Liver (tissue), 9 donors: ENCODE data around the gene NEIL3. TPM values are rescaled to one million over a fixed set of nuclear protein-coding genes. Genes with fewer than 3 reads are reported as not detected.

Source experiments
- DNase-seq: peaks from one replicate; pipeline ENCODE4 v3.0.0-alpha.2; 2017; ENCODE audit warnings: low spot score
- H3K27ac ChIP-seq, 2 donors: one replicate each; pipeline ENCODE4 v1.7.0; 2013; ENCODE audit warnings: inconsistent platforms in 2 of 2, low read length in 2 of 2, control low read depth in 1 of 2, low read depth in 1 of 2, mild to moderate bottlenecking in 1 of 2
- H3K27me3 ChIP-seq, 4 donors: one replicate each; pipeline versions ENCODE4 v1.6.1 to v1.7.0; 2013; ENCODE audit warnings: low read length in 3 of 4, inconsistent platforms in 1 of 4, mild to moderate bottlenecking in 1 of 4, moderate library complexity in 1 of 4; ENCODE audit not compliant: control insufficient read depth in 4 of 4, insufficient read depth in 4 of 4
- H3K36me3 ChIP-seq, 4 donors: one replicate each; pipeline versions ENCODE4 v1.6.1 to v1.7.0; 2013; ENCODE audit warnings: low read length in 3 of 4, mild to moderate bottlenecking in 3 of 4, low read depth in 1 of 4, moderate library complexity in 1 of 4; ENCODE audit not compliant: control insufficient read depth in 4 of 4, insufficient read depth in 3 of 4
- H3K4me1 ChIP-seq, 4 donors: one replicate each; pipeline versions ENCODE4 v1.6.1 to v1.7.0; 2013; ENCODE audit warnings: low read length in 3 of 4, mild to moderate bottlenecking in 3 of 4, moderate library complexity in 1 of 4; ENCODE audit not compliant: control insufficient read depth in 4 of 4, insufficient read depth in 4 of 4
- H3K4me3 ChIP-seq, 3 donors: one replicate each; pipeline versions ENCODE4 v1.6.1 to v1.7.0; 2013; ENCODE audit warnings: low read length in 3 of 3, control low read depth in 1 of 3, low read depth in 1 of 3, mild to moderate bottlenecking in 1 of 3
- H3K9ac ChIP-seq, 2 donors: one replicate each; pipeline ENCODE4 v1.7.0; 2013; ENCODE audit warnings: low read length in 2 of 2, mild to moderate bottlenecking in 2 of 2, moderate library complexity in 2 of 2, control low read depth in 1 of 2, low read depth in 1 of 2
- H3K9me3 ChIP-seq, 4 donors: one replicate each; pipeline versions ENCODE4 v1.6.1 to v1.7.0; 2013; ENCODE audit warnings: low read length in 3 of 4; ENCODE audit not compliant: control insufficient read depth in 4 of 4
- EGR1 ChIP-seq, 2 donors: IDR thresholded peaks; 2 replicates each; pipeline ENCODE4 v1.6.1; 2016 to 2018; ENCODE audit warnings: antibody characterized with exemption in 2 of 2, low read depth in 2 of 2
- FOXA1 ChIP-seq: IDR thresholded peaks from 2 replicates; pipeline ENCODE4 v1.6.1; 2016; ENCODE audit warnings: antibody characterized with exemption
- FOXA2 ChIP-seq: IDR thresholded peaks from 2 replicates; pipeline ENCODE4 v1.6.1; 2016; ENCODE audit warnings: antibody characterized with exemption
- GABPA ChIP-seq, 2 donors: IDR thresholded peaks in 1 of 2; conservative IDR thresholded peaks in 1 of 2; 2 replicates each; pipeline ENCODE4 v1.6.1; 2016; ENCODE audit warnings: antibody characterized with exemption in 2 of 2, mild to moderate bottlenecking in 1 of 2, moderate library complexity in 1 of 2
- HNF4A ChIP-seq, 2 donors: conservative IDR thresholded peaks; 2 replicates each; pipeline ENCODE4 v1.6.1; 2016; ENCODE audit warnings: antibody characterized with exemption in 2 of 2, mild to moderate bottlenecking in 2 of 2
- HNF4G ChIP-seq: IDR thresholded peaks from 2 replicates; pipeline ENCODE4 v1.6.1; 2016; ENCODE audit warnings: antibody characterized with exemption
- JUND ChIP-seq, 2 donors: IDR thresholded peaks; 2 replicates each; pipeline ENCODE4 v1.6.1; 2016; ENCODE audit warnings: antibody characterized with exemption in 2 of 2
- NR2F2 ChIP-seq: IDR thresholded peaks from 2 replicates; pipeline ENCODE4 v1.6.1; 2016; ENCODE audit warnings: antibody characterized with exemption
- RAD21 ChIP-seq, 2 donors: IDR thresholded peaks; 2 replicates each; pipeline ENCODE4 v1.6.1; 2016; ENCODE audit warnings: antibody characterized with exemption in 2 of 2, mild to moderate bottlenecking in 2 of 2
- RXRA ChIP-seq, 2 donors: IDR thresholded peaks; 2 replicates each; pipeline ENCODE4 v1.6.1; 2017 to 2018; ENCODE audit warnings: antibody characterized with exemption in 2 of 2, mild to moderate bottlenecking in 1 of 2
- SP1 ChIP-seq: IDR thresholded peaks from 2 replicates; pipeline ENCODE4 v1.6.1; 2018; ENCODE audit warnings: antibody characterized with exemption, mild to moderate bottlenecking
- TAF1 ChIP-seq: conservative IDR thresholded peaks from 2 replicates; pipeline ENCODE4 v1.6.1; 2016; ENCODE audit warnings: antibody characterized with exemption, mild to moderate bottlenecking
- YY1 ChIP-seq: IDR thresholded peaks from 2 replicates; pipeline ENCODE4 v1.6.1; 2016; ENCODE audit warnings: antibody characterized with exemption, mild to moderate bottlenecking
- WGBS: extraction: QIAGEN DNeasy Blood & Tissue Kit; methylation state at CpG from one replicate; pipeline ENCODE4 v1.1.7; 2013; 5-methylcytosine and 5-hydroxymethylcytosine counted together
- polyA plus RNA-seq, 2 donors: library from polyadenylated mRNA; stranded (reverse) in 1 of 2; unstranded in 1 of 2; fragments of 200-250 nt in 1 of 2; fragments of >200 nt in 1 of 2; fragmentation: Nextera tagmentation in 1 of 2; extraction: Ambion mirVana in 1 of 2; gene quantifications; one replicate each; pipeline versions ENCODE4 v1.2.1 to v1.2.3, GENCODE V29; 2013 to 2015
- total RNA-seq, 2 donors: library from RNA; depleted of rRNA; stranded (reverse); fragments of >200 nt; gene quantifications; one replicate each; pipeline ENCODE4 v1.2.3, GENCODE V29; 2014
- TF ChIP-seq, protein P1 (sequence below): IDR thresholded peaks from 2 replicates; pipeline ENCODE4 v1.6.1; 2016; ENCODE audit warnings: antibody characterized with exemption
- TF ChIP-seq, protein P2 (sequence below): IDR thresholded peaks from 2 replicates; pipeline ENCODE4 v1.6.1; 2016; ENCODE audit warnings: antibody characterized with exemption
- TF ChIP-seq, protein P3 (sequence below): IDR thresholded peaks from 2 replicates; pipeline ENCODE4 v1.6.1; 2016; ENCODE audit warnings: antibody characterized with exemption
- TF ChIP-seq, protein P4 (sequence below): fragments of 150-350 bp; IDR thresholded peaks from 2 replicates; pipeline ENCODE4 v1.5.1; 2017; ENCODE audit warnings: improper control_type of control experiment, low read depth, low read length; ENCODE audit not compliant: missing input control
- TF ChIP-seq, protein P5 (sequence below): IDR thresholded peaks from 2 replicates; pipeline ENCODE4 v1.6.1; 2016; ENCODE audit warnings: antibody characterized with exemption, mild to moderate bottlenecking
- donor health status: healthy.
- donor health status: healthy.
- donor health status: healthy.
- donor health status: healthy.
- donor health status: healthy.

The NEIL3 gene
- total and polyA plus RNA-seq, 4 donors = 0.07 to 11.0 (median 0.19) TPM

DNA sequence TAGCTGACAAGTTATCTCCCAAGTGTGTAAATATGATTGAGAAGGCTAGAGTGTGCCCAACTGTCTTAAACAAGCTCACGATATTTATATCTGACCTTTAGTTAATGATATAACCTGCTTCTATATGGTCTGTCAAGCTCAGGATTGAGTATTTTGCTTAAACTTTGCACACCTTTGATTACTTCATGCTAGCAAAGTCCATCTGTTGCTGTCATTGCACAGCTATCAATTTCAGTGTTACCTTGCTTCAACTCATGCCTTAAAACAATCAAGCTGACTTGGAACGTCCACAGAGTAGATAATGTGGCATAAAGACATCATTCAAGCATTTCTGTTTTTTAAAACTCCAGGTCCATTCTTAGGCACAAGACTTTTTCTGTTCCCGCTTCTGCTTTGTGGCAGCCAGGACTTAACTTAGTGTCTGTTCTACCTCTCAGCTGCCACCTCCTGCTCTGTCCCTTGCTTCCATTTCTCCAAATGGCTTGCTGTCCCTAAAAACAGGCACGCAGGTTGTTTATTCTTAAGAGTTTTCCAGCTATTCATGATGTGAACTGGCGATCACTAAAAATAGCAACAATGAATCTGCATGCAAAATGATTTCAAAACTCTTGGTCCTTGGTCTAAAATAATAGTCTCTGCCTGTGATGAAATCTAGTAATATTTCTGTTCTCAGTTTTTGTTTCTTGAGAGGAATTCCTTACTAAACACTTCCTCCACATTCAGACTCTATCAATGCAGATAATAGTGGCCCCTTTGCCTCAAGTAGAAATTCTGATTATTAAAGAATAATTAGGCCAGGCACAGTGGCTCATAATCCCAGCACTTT is 16.3 kb upstream of the NEIL3 start:
- H3K9ac ChIP-seq = no peak overlapping the region
- no peak overlapping the region for H3K4me3 ChIP-seq
- no peak overlapping the region for H3K27ac ChIP-seq
- no peaks in the 10 kb centered on the region for H3K27me3 ChIP-seq
- no peaks in the 10 kb centered on the region for H3K4me1 ChIP-seq
- no peaks in the 10 kb centered on the region for H3K36me3 ChIP-seq
- peaks cover 0 to 10% (median 5%) of the 10 kb centered on the region in 4 donors for H3K9me3 ChIP-seq
- no peak for DNase-seq
- no peak for TF ChIP-seq FOXA2
- TF ChIP-seq JUND (IDR thresholded peaks at IDR 0.05) = no peak
- TF ChIP-seq, protein P1, sequence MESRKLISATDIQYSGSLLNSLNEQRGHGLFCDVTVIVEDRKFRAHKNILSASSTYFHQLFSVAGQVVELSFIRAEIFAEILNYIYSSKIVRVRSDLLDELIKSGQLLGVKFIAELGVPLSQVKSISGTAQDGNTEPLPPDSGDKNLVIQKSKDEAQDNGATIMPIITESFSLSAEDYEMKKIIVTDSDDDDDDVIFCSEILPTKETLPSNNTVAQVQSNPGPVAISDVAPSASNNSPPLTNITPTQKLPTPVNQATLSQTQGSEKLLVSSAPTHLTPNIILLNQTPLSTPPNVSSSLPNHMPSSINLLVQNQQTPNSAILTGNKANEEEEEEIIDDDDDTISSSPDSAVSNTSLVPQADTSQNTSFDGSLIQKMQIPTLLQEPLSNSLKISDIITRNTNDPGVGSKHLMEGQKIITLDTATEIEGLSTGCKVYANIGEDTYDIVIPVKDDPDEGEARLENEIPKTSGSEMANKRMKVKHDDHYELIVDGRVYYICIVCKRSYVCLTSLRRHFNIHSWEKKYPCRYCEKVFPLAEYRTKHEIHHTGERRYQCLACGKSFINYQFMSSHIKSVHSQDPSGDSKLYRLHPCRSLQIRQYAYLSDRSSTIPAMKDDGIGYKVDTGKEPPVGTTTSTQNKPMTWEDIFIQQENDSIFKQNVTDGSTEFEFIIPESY = no peak
- TF ChIP-seq, protein P2, sequence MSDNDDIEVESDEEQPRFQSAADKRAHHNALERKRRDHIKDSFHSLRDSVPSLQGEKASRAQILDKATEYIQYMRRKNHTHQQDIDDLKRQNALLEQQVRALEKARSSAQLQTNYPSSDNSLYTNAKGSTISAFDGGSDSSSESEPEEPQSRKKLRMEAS = no peak
- no peak for TF ChIP-seq GABPA (IDR thresholded peaks at IDR 0.05 in 1 of 2, conservative IDR thresholded peaks at IDR 0.05 in 1 of 2)
- no peak for TF ChIP-seq FOXA1
- TF ChIP-seq, protein P3, sequence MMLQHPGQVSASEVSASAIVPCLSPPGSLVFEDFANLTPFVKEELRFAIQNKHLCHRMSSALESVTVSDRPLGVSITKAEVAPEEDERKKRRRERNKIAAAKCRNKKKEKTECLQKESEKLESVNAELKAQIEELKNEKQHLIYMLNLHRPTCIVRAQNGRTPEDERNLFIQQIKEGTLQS = no peak
- TF ChIP-seq YY1 = no peak
- 48% methylated on average over 5 of the region's 5 CpGs for WGBS

DNA sequence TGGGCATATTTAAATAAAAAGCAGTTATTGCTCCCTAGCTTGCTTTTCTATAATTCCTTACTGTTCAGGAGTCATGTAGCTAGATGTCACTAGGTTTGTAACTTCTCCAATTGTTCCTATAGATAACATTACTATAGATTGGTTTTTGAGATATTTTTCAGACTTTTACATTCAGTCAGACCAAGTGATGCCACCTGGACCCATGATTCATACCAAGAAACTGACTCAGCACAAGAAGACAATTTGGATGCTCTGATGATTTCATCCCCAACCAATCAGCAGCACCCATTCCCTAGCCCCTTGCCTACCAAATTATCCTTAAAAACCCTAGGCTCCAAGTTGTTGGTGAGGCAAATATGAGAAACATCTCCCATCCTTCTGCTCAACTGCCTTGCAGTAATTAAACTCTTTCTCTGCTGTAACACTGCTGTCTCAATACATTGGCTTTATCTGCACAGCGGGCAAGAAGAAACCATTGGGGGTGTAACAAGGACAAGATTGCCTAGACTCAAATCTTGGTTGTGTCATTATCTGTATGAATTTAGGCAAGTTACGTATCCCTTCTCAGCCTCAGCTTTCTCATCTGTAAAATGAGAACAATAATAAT is 11.8 kb upstream of the NEIL3 start:
- peaks cover 0 to 10% (median 5%) of the 10 kb centered on the region in 4 donors for H3K9me3 ChIP-seq

More for the DNA sequence above, 11.8 kb upstream of the NEIL3 start:
- H3K27me3 ChIP-seq = no peaks in the 10 kb centered on the region
- H3K36me3 ChIP-seq = no peaks in the 10 kb centered on the region
- 95% methylated on average over 2 of the region's 2 CpGs for WGBS
- DNase-seq = no peak
- TF ChIP-seq TAF1 (no peak), SP1 (no peak), GABPA (IDR thresholded peaks at IDR 0.05 in 1 of 2, conservative IDR thresholded peaks at IDR 0.05 in 1 of 2) (no peak), JUND (IDR thresholded peaks at IDR 0.05) (no peak), EGR1 (IDR thresholded peaks at IDR 0.05; ENCODE audit: low read depth in 2 of 2) (no peak), NR2F2 (no peak), RXRA (IDR thresholded peaks at IDR 0.05) (no peak), HNF4A (conservative IDR thresholded peaks at IDR 0.05) (no peak), FOXA1 (no peak), YY1 (no peak), HNF4G (no peak), RAD21 (IDR thresholded peaks at IDR 0.05) (no peak), FOXA2 (no peak)
- TF ChIP-seq, protein P4, sequence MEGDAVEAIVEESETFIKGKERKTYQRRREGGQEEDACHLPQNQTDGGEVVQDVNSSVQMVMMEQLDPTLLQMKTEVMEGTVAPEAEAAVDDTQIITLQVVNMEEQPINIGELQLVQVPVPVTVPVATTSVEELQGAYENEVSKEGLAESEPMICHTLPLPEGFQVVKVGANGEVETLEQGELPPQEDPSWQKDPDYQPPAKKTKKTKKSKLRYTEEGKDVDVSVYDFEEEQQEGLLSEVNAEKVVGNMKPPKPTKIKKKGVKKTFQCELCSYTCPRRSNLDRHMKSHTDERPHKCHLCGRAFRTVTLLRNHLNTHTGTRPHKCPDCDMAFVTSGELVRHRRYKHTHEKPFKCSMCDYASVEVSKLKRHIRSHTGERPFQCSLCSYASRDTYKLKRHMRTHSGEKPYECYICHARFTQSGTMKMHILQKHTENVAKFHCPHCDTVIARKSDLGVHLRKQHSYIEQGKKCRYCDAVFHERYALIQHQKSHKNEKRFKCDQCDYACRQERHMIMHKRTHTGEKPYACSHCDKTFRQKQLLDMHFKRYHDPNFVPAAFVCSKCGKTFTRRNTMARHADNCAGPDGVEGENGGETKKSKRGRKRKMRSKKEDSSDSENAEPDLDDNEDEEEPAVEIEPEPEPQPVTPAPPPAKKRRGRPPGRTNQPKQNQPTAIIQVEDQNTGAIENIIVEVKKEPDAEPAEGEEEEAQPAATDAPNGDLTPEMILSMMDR = no peak
- TF ChIP-seq, protein P5, sequence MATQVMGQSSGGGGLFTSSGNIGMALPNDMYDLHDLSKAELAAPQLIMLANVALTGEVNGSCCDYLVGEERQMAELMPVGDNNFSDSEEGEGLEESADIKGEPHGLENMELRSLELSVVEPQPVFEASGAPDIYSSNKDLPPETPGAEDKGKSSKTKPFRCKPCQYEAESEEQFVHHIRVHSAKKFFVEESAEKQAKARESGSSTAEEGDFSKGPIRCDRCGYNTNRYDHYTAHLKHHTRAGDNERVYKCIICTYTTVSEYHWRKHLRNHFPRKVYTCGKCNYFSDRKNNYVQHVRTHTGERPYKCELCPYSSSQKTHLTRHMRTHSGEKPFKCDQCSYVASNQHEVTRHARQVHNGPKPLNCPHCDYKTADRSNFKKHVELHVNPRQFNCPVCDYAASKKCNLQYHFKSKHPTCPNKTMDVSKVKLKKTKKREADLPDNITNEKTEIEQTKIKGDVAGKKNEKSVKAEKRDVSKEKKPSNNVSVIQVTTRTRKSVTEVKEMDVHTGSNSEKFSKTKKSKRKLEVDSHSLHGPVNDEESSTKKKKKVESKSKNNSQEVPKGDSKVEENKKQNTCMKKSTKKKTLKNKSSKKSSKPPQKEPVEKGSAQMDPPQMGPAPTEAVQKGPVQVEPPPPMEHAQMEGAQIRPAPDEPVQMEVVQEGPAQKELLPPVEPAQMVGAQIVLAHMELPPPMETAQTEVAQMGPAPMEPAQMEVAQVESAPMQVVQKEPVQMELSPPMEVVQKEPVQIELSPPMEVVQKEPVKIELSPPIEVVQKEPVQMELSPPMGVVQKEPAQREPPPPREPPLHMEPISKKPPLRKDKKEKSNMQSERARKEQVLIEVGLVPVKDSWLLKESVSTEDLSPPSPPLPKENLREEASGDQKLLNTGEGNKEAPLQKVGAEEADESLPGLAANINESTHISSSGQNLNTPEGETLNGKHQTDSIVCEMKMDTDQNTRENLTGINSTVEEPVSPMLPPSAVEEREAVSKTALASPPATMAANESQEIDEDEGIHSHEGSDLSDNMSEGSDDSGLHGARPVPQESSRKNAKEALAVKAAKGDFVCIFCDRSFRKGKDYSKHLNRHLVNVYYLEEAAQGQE = no peak
- TF ChIP-seq, protein P1 = no peak
- no peak overlapping the region for H3K9ac ChIP-seq
- H3K4me3 ChIP-seq = peak overlapping the region in 1 of 3 donors; percentile 2
- no peaks in the 10 kb centered on the region for H3K4me1 ChIP-seq
- H3K27ac ChIP-seq = no peak overlapping the region
